ENCODE results near the gene LETMD1.

DNA sequence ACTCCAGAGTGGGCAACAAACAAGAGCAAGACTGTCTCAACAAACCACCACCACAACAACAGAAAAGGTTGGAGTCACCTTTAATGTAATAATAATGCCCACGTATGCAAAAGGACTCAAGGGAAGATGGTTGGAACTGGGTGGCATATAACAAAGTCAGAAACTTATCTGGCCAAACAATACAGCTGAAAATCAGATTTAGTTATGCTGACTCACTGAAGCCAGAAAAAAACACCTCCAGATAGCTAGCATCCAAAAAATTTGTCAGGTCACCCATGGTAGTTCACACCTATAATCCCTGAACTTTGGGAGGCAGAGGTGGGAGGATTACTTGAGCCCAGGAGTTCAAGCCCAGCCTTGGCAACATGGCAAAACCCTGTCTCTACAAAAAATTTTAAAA, 46.3 kb upstream of the LETMD1 start:
- TF ChIP-seq EZH2 (IDR thresholded peaks at IDR 0.05; ENCODE audit: insufficient read depth, poor library complexity, severe bottlenecking) (no peak), EZH2phosphoT487 (IDR thresholded peaks at IDR 0.05; ENCODE audit: insufficient read depth, low read depth) (no peak)

Data from GM23248 (cell line).